HCT116 (cell line): Measurements from ENCODE around the gene DCTN4. TPM values are rescaled to one million over a fixed set of nuclear protein-coding genes. Genes with fewer than 3 reads are reported as not detected.

ENCODE experiments used
- ATAC-seq: fragments of 200-7000 bp; cut with Tn5 transposase; 2 replicates; pipeline ENCODE4 v1.9.1; 2020; ENCODE audit warnings: mild to moderate bottlenecking, moderate library complexity
- BruUV-seq: library from RNA; stranded (reverse); fragments of 400-500 nt; replicated peaks from 2 replicates; lab custom pipeline; 2021; lab: Mats Ljungman, UMichigan
- CTCF ChIA-PET: fragments of 300-600 bp; sonication (Branson Sonifier 250); formaldehyde crosslinking; loops from one replicate; lab custom pipeline; 2021; ENCODE audit warnings: antibody characterized with exemption; lab: Charles Lee
- POLR2A ChIA-PET: fragments of 300-600, 350-600 bp; sonication (Branson Sonifier 250); formaldehyde crosslinking; loops from one replicate; lab custom pipeline; 2021; ENCODE audit warnings: antibody characterized with exemption; lab: Charles Lee
- RAD21 ChIA-PET, 2 experiments: fragments of 300-600 bp; sonication (Branson Sonifier 250); formaldehyde crosslinking; loops; one replicate each; lab custom pipeline; 2023; ENCODE audit warnings: low total read pairs in 2 of 2; ENCODE audit not compliant: uncharacterized antibody in 2 of 2, unreplicated experiment in 2 of 2, low non-redundant PET in 1 of 2; lab: Charles Lee
- DNase-seq: peaks from one replicate; pipeline ENCODE4 v3.0.0-alpha.2; 2010; ENCODE audit warnings: low read depth, low spot score
- H2AFZ ChIP-seq: fragments of 200-600 bp; shearing (Covaris generic), sonication (generic); 2 replicates; pipeline ENCODE4 v1.6.1; 2017; ENCODE audit warnings: low read depth, mixed run types, mixed read lengths, antibody characterized with exemption, low read length; ENCODE audit not compliant: poor library complexity, severe bottlenecking
- H3K27ac ChIP-seq: 2 replicates; pipeline ENCODE4 v1.5.1; 2012; ENCODE audit warnings: low read depth, low read length
- H3K27me3 ChIP-seq: fragments of 200-600 bp; sonication (generic); 2 replicates; pipeline ENCODE4 v1.6.1; 2016; ENCODE audit warnings: mixed run types, low read length, mixed read lengths; ENCODE audit not compliant: insufficient read depth
- H3K36me3 ChIP-seq, 2 experiments: fragments of 200-500 bp in 1 of 2; fragments of 200-600 bp in 1 of 2; sonication (Bioruptor generic) in 1 of 2; sonication (generic) in 1 of 2; 2 replicates each; pipeline versions ENCODE4 v1.5.1 to v1.6.1; 2014 to 2016; ENCODE audit warnings: low read length in 2 of 2, inconsistent platforms in 1 of 2, mixed read lengths in 1 of 2, mixed run types in 1 of 2; ENCODE audit not compliant: insufficient read depth in 2 of 2, control insufficient read depth in 1 of 2
- H3K4me1 ChIP-seq, 2 experiments: fragments of 200-600 bp in 1 of 2; sonication (generic) in 1 of 2; 2 replicates each; pipeline versions ENCODE4 v1.5.1 to v1.6.1; 2012 to 2017; ENCODE audit warnings: low read length in 2 of 2, inconsistent platforms in 1 of 2, mild to moderate bottlenecking in 1 of 2, mixed read lengths in 1 of 2, mixed run types in 1 of 2, moderate library complexity in 1 of 2; ENCODE audit not compliant: insufficient read depth in 2 of 2, control insufficient read depth in 1 of 2
- H3K4me2 ChIP-seq: fragments of 200-600 bp; sonication (generic); 2 replicates; pipeline ENCODE4 v1.6.1; 2017; ENCODE audit warnings: mixed run types, low read length, mixed read lengths
- H3K4me3 ChIP-seq, 2 experiments: fragments of 200-600 bp in 1 of 2; sonication (generic) in 1 of 2; replicated peaks in 1 of 2; 2 replicates each; pipeline ENCODE4 v1.5.1; 2011 to 2016; ENCODE audit warnings: low read length in 2 of 2, control low read depth in 1 of 2, low read depth in 1 of 2, mild to moderate bottlenecking in 1 of 2, mixed read lengths in 1 of 2, mixed run types in 1 of 2
- H3K79me2 ChIP-seq: fragments of 200-600 bp; sonication (generic); 2 replicates; pipeline ENCODE4 v1.6.1; 2017; ENCODE audit warnings: mild to moderate bottlenecking, mixed run types, low read length, moderate library complexity, mixed read lengths; ENCODE audit not compliant: insufficient read depth
- H3K9ac ChIP-seq: fragments of 200-600 bp; sonication (generic); 2 replicates; pipeline ENCODE4 v1.6.1; 2016; ENCODE audit warnings: low read length, mixed read lengths
- H3K9me2 ChIP-seq: fragments of 200-600 bp; sonication (generic), shearing (Covaris generic); 2 replicates; pipeline ENCODE4 v1.6.1; 2017; ENCODE audit warnings: mixed run types, mild to moderate bottlenecking, moderate library complexity; ENCODE audit not compliant: insufficient read depth
- H3K9me3 ChIP-seq, 2 experiments: fragments of 200-500 bp in 1 of 2; fragments of 200-600 bp in 1 of 2; sonication (Bioruptor generic) in 1 of 2; sonication (generic) in 1 of 2; 2 replicates each; pipeline ENCODE4 v1.6.1; 2014 to 2017; ENCODE audit warnings: low read length in 2 of 2, mixed read lengths in 2 of 2, inconsistent platforms in 1 of 2, low read depth in 1 of 2, mild to moderate bottlenecking in 1 of 2, mixed run types in 1 of 2, moderate library complexity in 1 of 2; ENCODE audit not compliant: control insufficient read depth in 1 of 2, insufficient read depth in 1 of 2
- H4K20me1 ChIP-seq: fragments of 200-600 bp; sonication (generic), shearing (Covaris generic); 2 replicates; pipeline ENCODE4 v1.6.1; 2017; ENCODE audit warnings: mixed run types, mild to moderate bottlenecking, moderate library complexity; ENCODE audit not compliant: insufficient read depth
- EGR1 ChIP-seq: IDR thresholded peaks from 2 replicates; pipeline ENCODE4 v1.6.1; 2012; ENCODE audit warnings: low read depth
- ELF1 ChIP-seq: IDR thresholded peaks from 2 replicates; pipeline ENCODE4 v1.6.1; 2012; ENCODE audit warnings: low read depth, borderline replicate concordance
- EZH2 ChIP-seq: fragments of 200-600 bp; sonication (generic); IDR thresholded peaks from 2 replicates; pipeline ENCODE4 v1.6.1; 2017; ENCODE audit warnings: antibody characterized with exemption, mixed run types
- JUND ChIP-seq: IDR thresholded peaks from 2 replicates; pipeline ENCODE4 v1.6.1; 2012
- POLR2AphosphoS5 ChIP-seq: IDR thresholded peaks from 2 replicates; pipeline ENCODE4 v1.6.1; 2011; ENCODE audit warnings: mild to moderate bottlenecking, low read depth, low read length, moderate library complexity
- RAD21 ChIP-seq: IDR thresholded peaks from 2 replicates; pipeline ENCODE4 v1.6.1; 2012; ENCODE audit warnings: low read depth, mild to moderate bottlenecking
- SP1 ChIP-seq: IDR thresholded peaks from 2 replicates; pipeline ENCODE4 v1.6.1; 2012; ENCODE audit warnings: low read depth
- SRF ChIP-seq: IDR thresholded peaks from 2 replicates; pipeline ENCODE4 v1.6.1; 2012; ENCODE audit warnings: low read depth
- TCF7L2 ChIP-seq: IDR thresholded peaks from 2 replicates; pipeline ENCODE4 v1.7.0; 2011; ENCODE audit warnings: borderline replicate concordance, inconsistent platforms; ENCODE audit not compliant: insufficient read depth, insufficient read length; ENCODE audit errors: extremely low read depth
- YY1 ChIP-seq: IDR thresholded peaks from 2 replicates; pipeline ENCODE4 v1.6.1; 2011; ENCODE audit warnings: low read length, low read depth, moderate library complexity, mild to moderate bottlenecking; ENCODE audit not compliant: insufficient replicate concordance; ENCODE audit errors: extremely low read depth
- ZFX ChIP-seq: fragments of 450-650 bp; IDR thresholded peaks from 2 replicates; pipeline ENCODE4 v1.6.1; 2017
- ZNF274 ChIP-seq: fragments of 200-500 bp; sonication (Bioruptor generic); IDR thresholded peaks from 2 replicates; pipeline ENCODE4 v1.6.1; 2014; ENCODE audit warnings: mild to moderate bottlenecking, low read depth, low read length, inconsistent platforms
- intact Hi-C: fragments of 100-400 bp; cut with micrococcal nuclease; formaldehyde crosslinking; loops from 2 replicates; pipeline ENCODE4 v1.10.0; 2022
- total RNA-seq: library from RNA; stranded (reverse); gene quantifications from one replicate; pipeline ENCODE4 v1.2.1, GENCODE V29; 2021; ENCODE audit not compliant: unreplicated experiment
- TF ChIP-seq, protein P1 (sequence below): IDR thresholded peaks from 2 replicates; pipeline ENCODE4 v1.6.1; 2012; ENCODE audit warnings: low read depth
- TF ChIP-seq, protein P2 (sequence below): IDR thresholded peaks from 2 replicates; pipeline ENCODE4 v1.6.1; 2012
- TF ChIP-seq, protein P3 (sequence below): IDR thresholded peaks from 2 replicates; pipeline ENCODE4 v1.6.1; 2012

The DCTN4 gene
- total RNA-seq, 1 experiment from 2014 or later, result 78.8 TPM

DNA sequence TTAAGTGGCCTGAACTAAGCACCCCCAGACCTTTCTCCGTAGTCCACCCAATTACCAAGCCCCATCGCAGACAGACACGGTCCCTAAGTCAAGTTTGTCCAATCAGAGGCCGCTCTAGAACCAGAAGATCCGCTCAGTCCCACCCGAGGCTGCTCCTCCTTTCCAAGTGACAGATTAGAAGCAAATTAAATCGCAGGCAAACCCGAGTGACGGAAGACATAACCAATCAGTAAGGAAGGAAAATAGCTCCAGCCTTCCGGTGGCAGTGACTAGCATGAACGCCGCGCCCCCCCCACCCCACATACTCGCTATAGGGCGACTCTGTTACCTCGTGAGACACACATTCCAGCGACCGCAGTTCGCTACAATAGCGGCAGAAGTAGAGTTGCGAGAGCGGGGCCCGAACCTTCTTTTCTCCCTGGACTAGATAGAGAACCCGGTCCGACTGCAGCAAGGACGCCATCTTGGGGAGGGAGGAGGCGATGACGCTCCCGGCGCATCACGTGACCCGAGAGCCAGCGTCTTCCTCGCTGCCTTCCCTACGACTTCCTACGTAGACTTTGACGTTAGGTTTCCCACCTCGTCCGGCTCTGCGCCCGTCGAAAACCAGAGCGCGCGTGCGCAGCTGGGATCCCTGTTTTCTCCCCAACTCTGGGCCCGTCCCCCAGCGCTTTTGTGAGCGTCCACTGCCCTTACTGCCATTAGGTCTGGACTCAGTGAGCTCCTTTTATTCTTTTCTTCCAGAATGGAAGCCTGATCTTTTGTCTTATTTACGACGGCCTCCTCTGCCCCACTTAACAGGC lies at the start of gene DCTN4 (continued):
- TF ChIP-seq, protein P1, sequence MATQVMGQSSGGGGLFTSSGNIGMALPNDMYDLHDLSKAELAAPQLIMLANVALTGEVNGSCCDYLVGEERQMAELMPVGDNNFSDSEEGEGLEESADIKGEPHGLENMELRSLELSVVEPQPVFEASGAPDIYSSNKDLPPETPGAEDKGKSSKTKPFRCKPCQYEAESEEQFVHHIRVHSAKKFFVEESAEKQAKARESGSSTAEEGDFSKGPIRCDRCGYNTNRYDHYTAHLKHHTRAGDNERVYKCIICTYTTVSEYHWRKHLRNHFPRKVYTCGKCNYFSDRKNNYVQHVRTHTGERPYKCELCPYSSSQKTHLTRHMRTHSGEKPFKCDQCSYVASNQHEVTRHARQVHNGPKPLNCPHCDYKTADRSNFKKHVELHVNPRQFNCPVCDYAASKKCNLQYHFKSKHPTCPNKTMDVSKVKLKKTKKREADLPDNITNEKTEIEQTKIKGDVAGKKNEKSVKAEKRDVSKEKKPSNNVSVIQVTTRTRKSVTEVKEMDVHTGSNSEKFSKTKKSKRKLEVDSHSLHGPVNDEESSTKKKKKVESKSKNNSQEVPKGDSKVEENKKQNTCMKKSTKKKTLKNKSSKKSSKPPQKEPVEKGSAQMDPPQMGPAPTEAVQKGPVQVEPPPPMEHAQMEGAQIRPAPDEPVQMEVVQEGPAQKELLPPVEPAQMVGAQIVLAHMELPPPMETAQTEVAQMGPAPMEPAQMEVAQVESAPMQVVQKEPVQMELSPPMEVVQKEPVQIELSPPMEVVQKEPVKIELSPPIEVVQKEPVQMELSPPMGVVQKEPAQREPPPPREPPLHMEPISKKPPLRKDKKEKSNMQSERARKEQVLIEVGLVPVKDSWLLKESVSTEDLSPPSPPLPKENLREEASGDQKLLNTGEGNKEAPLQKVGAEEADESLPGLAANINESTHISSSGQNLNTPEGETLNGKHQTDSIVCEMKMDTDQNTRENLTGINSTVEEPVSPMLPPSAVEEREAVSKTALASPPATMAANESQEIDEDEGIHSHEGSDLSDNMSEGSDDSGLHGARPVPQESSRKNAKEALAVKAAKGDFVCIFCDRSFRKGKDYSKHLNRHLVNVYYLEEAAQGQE, result no peak
- TF ChIP-seq EZH2, result no peak
- TF ChIP-seq, protein P2, sequence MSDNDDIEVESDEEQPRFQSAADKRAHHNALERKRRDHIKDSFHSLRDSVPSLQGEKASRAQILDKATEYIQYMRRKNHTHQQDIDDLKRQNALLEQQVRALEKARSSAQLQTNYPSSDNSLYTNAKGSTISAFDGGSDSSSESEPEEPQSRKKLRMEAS, result peak; percentile 96
- TF ChIP-seq SP1, result peak; percentile 99
- TF ChIP-seq ZFX, result peak; percentile 24; the same call in 1 of the 2 replicates

DNA sequence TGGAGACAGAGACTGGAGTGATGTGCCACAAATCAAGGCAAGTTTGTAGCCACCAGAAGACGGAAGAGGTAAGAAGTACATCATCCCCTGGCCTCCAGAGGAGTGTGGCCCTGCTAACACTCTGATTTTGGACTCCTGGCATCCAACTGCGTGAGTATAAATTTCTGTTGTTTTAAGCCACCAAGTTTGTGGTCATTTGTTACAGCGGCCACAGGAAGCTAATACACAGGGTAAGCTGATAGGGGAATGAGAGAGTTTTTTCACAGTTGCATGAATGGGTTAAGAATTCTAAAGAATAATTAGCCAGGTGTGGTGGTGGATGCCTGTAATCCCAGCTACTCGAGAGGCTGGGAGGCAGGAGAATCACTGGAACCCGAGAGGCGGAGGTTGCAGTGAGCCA lies 45.6 kb upstream of the DCTN4 start:
- Histone ChIP-seq H3K4me3 (no peak overlapping the region), H2AFZ (no peak overlapping the region), H3K9me2 (no peaks in the 10 kb centered on the region), H3K27me3 (no peaks in the 10 kb centered on the region), H4K20me1 (no peaks in the 10 kb centered on the region), H3K27ac (no peak overlapping the region), H3K4me1 (peaks cover 0 to 14% of the 10 kb centered on the region in 2 experiments; a peak in 2 of 4 replicates), H3K36me3 (no peaks in the 10 kb centered on the region), H3K9ac (no peak overlapping the region), H3K79me2 (no peaks in the 10 kb centered on the region), H3K9me3 (no peaks in the 10 kb centered on the region), H3K4me2 (no peak overlapping the region)
- intact Hi-C loops, result no loop called here
- CTCF ChIA-PET, result no interaction called here
- ATAC-seq (no peak), DNase-seq (no peak)
- TF ChIP-seq ZNF274, result no peak
- no peak for TF ChIP-seq YY1
- no peak for TF ChIP-seq JUND
- TF ChIP-seq TCF7L2, result no peak
- TF ChIP-seq SP1, result no peak
- no peak for TF ChIP-seq EGR1
- TF ChIP-seq ZFX, result no peak
- TF ChIP-seq, protein P3, sequence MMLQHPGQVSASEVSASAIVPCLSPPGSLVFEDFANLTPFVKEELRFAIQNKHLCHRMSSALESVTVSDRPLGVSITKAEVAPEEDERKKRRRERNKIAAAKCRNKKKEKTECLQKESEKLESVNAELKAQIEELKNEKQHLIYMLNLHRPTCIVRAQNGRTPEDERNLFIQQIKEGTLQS, result no peak
- TF ChIP-seq SRF, result no peak
- TF ChIP-seq POLR2AphosphoS5, result no peak
- TF ChIP-seq ELF1, result no peak
- TF ChIP-seq RAD21, result no peak
- no TSS peak for BruUV-seq
- POLR2A ChIA-PET, result no interaction called here
- RAD21 ChIA-PET, result no interaction called here
